GM18502 (cell line): ENCODE results near the gene NT5DC4.

Experiments
- ATAC-seq: cut with Tn5 transposase; IDR thresholded peaks from one replicate; pipeline ENCODE4 v1.9.1; 2021; ENCODE audit warnings: mild to moderate bottlenecking; ENCODE audit not compliant: unreplicated experiment, poor library complexity

The NT5DC4 gene

GRCh38 chr2:112720785-112721184 lies at the start of gene NT5DC4:
Gene NT5DC4, plus strand, starts transcription at chr2:112721020. Its CDS starts 60 bp downstream, at chr2:112721080.
- no peak for ATAC-seq

GRCh38 chr2:112671801-112672200 lies 49.0 kb upstream of the NT5DC4 start:
- ATAC-seq, result no peak

GRCh38 chr2:112673008-112673407 lies 47.8 kb upstream of the NT5DC4 start:
- ATAC-seq, result no peak

GRCh38 chr2:112674229-112674628 lies 46.6 kb upstream of the NT5DC4 start:
- no peak for ATAC-seq

GRCh38 chr2:112679484-112679883 lies 41.3 kb upstream of the NT5DC4 start:
- ATAC-seq, result no peak

- ATAC-seq, result no peak
These were observed 40.1 kb upstream of the NT5DC4 start for GRCh38 chr2:112680666-112681101.

GRCh38 chr2:112682101-112682500 lies 38.7 kb upstream of the NT5DC4 start:
- no peak for ATAC-seq

- no peak for ATAC-seq
These were observed 37.0 kb upstream of the NT5DC4 start for GRCh38 chr2:112683550-112684414.

- ATAC-seq, result no peak
These were observed 36.4 kb upstream of the NT5DC4 start for GRCh38 chr2:112684415-112684775.

- no peak for ATAC-seq
These were observed 35.4 kb upstream of the NT5DC4 start for GRCh38 chr2:112685271-112685884.

GRCh38 chr2:112686348-112687217 lies 34.2 kb upstream of the NT5DC4 start:
- no peak for ATAC-seq

GRCh38 chr2:112687522-112687921 lies 33.3 kb upstream of the NT5DC4 start:
- no peak for ATAC-seq

- no peak for ATAC-seq
These were observed 32.5 kb upstream of the NT5DC4 start for GRCh38 chr2:112688086-112688880.

GRCh38 chr2:112690853-112691401 lies 29.9 kb upstream of the NT5DC4 start:
- ATAC-seq, result peak; percentile 56

- no peak for ATAC-seq
These were observed 28.9 kb upstream of the NT5DC4 start for GRCh38 chr2:112691881-112692281.

GRCh38 chr2:112692495-112692911 lies 28.3 kb upstream of the NT5DC4 start:
- ATAC-seq, result peak; percentile 84

- ATAC-seq, result no peak
These were observed 27.9 kb upstream of the NT5DC4 start for GRCh38 chr2:112692918-112693317.

GRCh38 chr2:112693596-112693995 lies 27.2 kb upstream of the NT5DC4 start:
- ATAC-seq, result no peak

GRCh38 chr2:112694182-112694581 lies 26.6 kb upstream of the NT5DC4 start:
- ATAC-seq, result no peak
